HUES6 (cell line): ENCODE data around the gene ERC2.

Source experiments
- H3K27ac ChIP-seq: 2 replicates; pipeline ENCODE4 v1.7.0; 2013; ENCODE audit warnings: low read depth, mild to moderate bottlenecking, low read length, inconsistent platforms
- H3K27me3 ChIP-seq: 2 replicates; pipeline ENCODE4 v1.6.1; 2013; ENCODE audit warnings: low read length; ENCODE audit not compliant: control insufficient read depth, insufficient read depth
- H3K36me3 ChIP-seq: 2 replicates; pipeline ENCODE4 v1.6.1; 2013; ENCODE audit warnings: low read length; ENCODE audit not compliant: control insufficient read depth, insufficient read depth
- H3K4me1 ChIP-seq: 2 replicates; pipeline ENCODE4 v1.6.1; 2013; ENCODE audit warnings: low read length; ENCODE audit not compliant: control insufficient read depth, insufficient read depth
- H3K4me3 ChIP-seq: 2 replicates; pipeline ENCODE4 v1.5.1; 2013; ENCODE audit warnings: low read depth, low read length
- H3K9ac ChIP-seq: one replicate; pipeline ENCODE4 v1.6.1; 2013; ENCODE audit warnings: mild to moderate bottlenecking, low read length
- H3K9me3 ChIP-seq: 2 replicates; pipeline ENCODE4 v1.6.1; 2013; ENCODE audit warnings: low read depth, low read length; ENCODE audit not compliant: control insufficient read depth, insufficient read depth

Gene ERC2

GRCh38 chr3:55824406-55824805, 643.9 kb downstream of the ERC2 start:
- H3K27me3 ChIP-seq, result no peaks in the 10 kb centered on the region

GRCh38 chr3:55823829-55824228, 644.4 kb downstream of the ERC2 start:
- no peaks in the 10 kb centered on the region for H3K9me3 ChIP-seq
- H3K4me3 ChIP-seq, result no peak overlapping the region
- no peaks in the 10 kb centered on the region for H3K36me3 ChIP-seq
- H3K9ac ChIP-seq, result no peak overlapping the region
- no peak overlapping the region for H3K27ac ChIP-seq
- no peaks in the 10 kb centered on the region for H3K27me3 ChIP-seq
- H3K4me1 ChIP-seq, result no peaks in the 10 kb centered on the region

More at GRCh38 chr3:55824406-55824805, 643.9 kb downstream of the ERC2 start:
- H3K9me3 ChIP-seq, result no peaks in the 10 kb centered on the region
- H3K9ac ChIP-seq, result no peak overlapping the region
- H3K4me1 ChIP-seq, result no peaks in the 10 kb centered on the region
- no peak overlapping the region for H3K4me3 ChIP-seq
- no peaks in the 10 kb centered on the region for H3K36me3 ChIP-seq
- no peak overlapping the region for H3K27ac ChIP-seq

- H3K4me3 ChIP-seq, result no peak overlapping the region
- H3K27ac ChIP-seq, result no peak overlapping the region
- H3K9me3 ChIP-seq, result no peaks in the 10 kb centered on the region
- no peaks in the 10 kb centered on the region for H3K4me1 ChIP-seq
- H3K9ac ChIP-seq, result no peak overlapping the region
- no peaks in the 10 kb centered on the region for H3K36me3 ChIP-seq
- no peaks in the 10 kb centered on the region for H3K27me3 ChIP-seq
Observed at GRCh38 chr3:55823001-55823400, 645.3 kb downstream of the ERC2 start.

GRCh38 chr3:55819005-55819404, 649.3 kb downstream of the ERC2 start:
- Histone ChIP-seq H3K9me3 (no peaks in the 10 kb centered on the region), H3K27me3 (no peaks in the 10 kb centered on the region), H3K36me3 (no peaks in the 10 kb centered on the region), H3K4me3 (no peak overlapping the region), H3K9ac (no peak overlapping the region), H3K27ac (no peak overlapping the region), H3K4me1 (no peaks in the 10 kb centered on the region)

- Histone ChIP-seq H3K9me3 (no peaks in the 10 kb centered on the region), H3K27ac (no peak overlapping the region), H3K36me3 (no peaks in the 10 kb centered on the region), H3K9ac (no peak overlapping the region), H3K4me1 (no peaks in the 10 kb centered on the region), H3K4me3 (no peak overlapping the region), H3K27me3 (no peaks in the 10 kb centered on the region)
Observed at GRCh38 chr3:55818485-55818884, 649.8 kb downstream of the ERC2 start.

- no peak overlapping the region for H3K27ac ChIP-seq
- no peak overlapping the region for H3K9ac ChIP-seq
- H3K36me3 ChIP-seq, result no peaks in the 10 kb centered on the region
- no peaks in the 10 kb centered on the region for H3K4me1 ChIP-seq
- H3K9me3 ChIP-seq, result no peaks in the 10 kb centered on the region
- H3K27me3 ChIP-seq, result no peaks in the 10 kb centered on the region
- H3K4me3 ChIP-seq, result no peak overlapping the region
Observed at GRCh38 chr3:55816794-55817576, 651.3 kb downstream of the ERC2 start.

GRCh38 chr3:55815262-55815661, 653.0 kb downstream of the ERC2 start:
- Histone ChIP-seq H3K9ac (no peak overlapping the region), H3K9me3 (no peaks in the 10 kb centered on the region), H3K27me3 (no peaks in the 10 kb centered on the region)

GRCh38 chr3:55813268-55814097, 654.8 kb downstream of the ERC2 start:
- H3K36me3 ChIP-seq, result no peaks in the 10 kb centered on the region
- H3K9me3 ChIP-seq, result no peaks in the 10 kb centered on the region
- H3K9ac ChIP-seq, result no peak overlapping the region
- H3K4me3 ChIP-seq, result no peak overlapping the region
- no peaks in the 10 kb centered on the region for H3K4me1 ChIP-seq
- no peaks in the 10 kb centered on the region for H3K27me3 ChIP-seq
- H3K27ac ChIP-seq, result no peak overlapping the region

More at GRCh38 chr3:55815262-55815661, 653.0 kb downstream of the ERC2 start:
- Histone ChIP-seq H3K4me1 (no peaks in the 10 kb centered on the region), H3K27ac (no peak overlapping the region), H3K4me3 (no peak overlapping the region), H3K36me3 (no peaks in the 10 kb centered on the region)

- Histone ChIP-seq H3K4me1 (no peaks in the 10 kb centered on the region), H3K36me3 (no peaks in the 10 kb centered on the region), H3K27me3 (no peaks in the 10 kb centered on the region), H3K4me3 (no peak overlapping the region), H3K9ac (no peak overlapping the region), H3K9me3 (no peaks in the 10 kb centered on the region), H3K27ac (no peak overlapping the region)
Observed at GRCh38 chr3:55812394-55813013, 655.8 kb downstream of the ERC2 start.

- H3K9ac ChIP-seq, result no peak overlapping the region
- H3K4me3 ChIP-seq, result no peak overlapping the region
- no peaks in the 10 kb centered on the region for H3K27me3 ChIP-seq
- no peak overlapping the region for H3K27ac ChIP-seq
- no peaks in the 10 kb centered on the region for H3K9me3 ChIP-seq
- H3K36me3 ChIP-seq, result no peaks in the 10 kb centered on the region
- H3K4me1 ChIP-seq, result peaks cover 5% of the 10 kb centered on the region; the same call in 1 of the 2 replicates
Observed at GRCh38 chr3:55807210-55807609, 661.1 kb downstream of the ERC2 start.

GRCh38 chr3:55805169-55805568, 663.1 kb downstream of the ERC2 start:
- H3K27ac ChIP-seq, result no peak overlapping the region
- no peaks in the 10 kb centered on the region for H3K36me3 ChIP-seq
- no peaks in the 10 kb centered on the region for H3K9me3 ChIP-seq
- H3K4me3 ChIP-seq, result no peak overlapping the region
- peaks cover 5% of the 10 kb centered on the region; the same call in 1 of the 2 replicates for H3K4me1 ChIP-seq
- no peaks in the 10 kb centered on the region for H3K27me3 ChIP-seq
- no peak overlapping the region for H3K9ac ChIP-seq
